Prostate gland (tissue), 2 donors: ENCODE results near the gene ALDH4A1. TPM values are rescaled to one million over a fixed set of nuclear protein-coding genes. Genes with fewer than 3 reads are reported as not detected.

Source experiments
- DNase-seq: peaks from one replicate; pipeline ENCODE4 v3.0.0-alpha.2; 2019; ENCODE audit warnings: low spot score
- H3K27ac ChIP-seq, 2 donors: fragments of 200-600 bp; sonication (generic); 2 replicates each; pipeline ENCODE4 v1.5.1; 2017 to 2019
- H3K27me3 ChIP-seq: fragments of 200-600 bp; sonication (generic); replicated peaks from 2 replicates; pipeline ENCODE4 v1.5.1; 2019; ENCODE audit not compliant: insufficient read depth
- H3K36me3 ChIP-seq, 2 donors: fragments of 200-600 bp; sonication (generic); 1 replicate in 1 of 2; 2 replicates in 1 of 2; pipeline versions ENCODE4 v1.5.1 to v1.8.1; 2017 to 2019
- H3K4me1 ChIP-seq: fragments of 200-600 bp; sonication (generic); replicated peaks from 2 replicates; pipeline ENCODE4 v1.5.1; 2019
- H3K4me3 ChIP-seq, 2 donors: fragments of 200-600 bp; sonication (generic); 2 replicates each; pipeline ENCODE4 v1.5.1; 2017 to 2019
- H3K9me3 ChIP-seq: fragments of 200-600 bp; sonication (generic); 2 replicates; pipeline ENCODE4 v1.5.1; 2017
- POLR2A ChIP-seq: fragments of 450-650 bp; IDR thresholded peaks from one replicate; pipeline ENCODE4 v1.6.1; 2016; ENCODE audit warnings: antibody characterized with exemption, mild to moderate bottlenecking
- POLR2AphosphoS5 ChIP-seq: sonication (generic); formaldehyde crosslinking; IDR thresholded peaks from one replicate; pipeline ENCODE4 v1.6.1; 2017; ENCODE audit warnings: antibody characterized with exemption
- WGBS: methylation state at CpG from one replicate; pipeline ENCODE4 v1.1.5; 2018; 5-methylcytosine and 5-hydroxymethylcytosine counted together
- intact Hi-C: fragments of 100-400 bp; cut with DNase I; formaldehyde crosslinking; loops from one replicate; pipeline ENCODE4 v1.14.2; 2022
- microRNA counts, 2 donors: library from miRNA; unstranded; fragments of <30 nt; microRNA quantifications; one replicate each; lab custom pipeline; 2016 to 2017
- microRNA-seq: library from miRNA; unstranded; fragments of <30 nt; microRNA quantifications from one replicate; pipeline ENCODE4, GENCODE V29; 2016
- small RNA-seq, 2 donors: library from RNA; depleted of rRNA; stranded (forward); fragments of <200 nt; gene quantifications; one replicate each; pipeline ENCODE3, GENCODE V24; 2016
- total RNA-seq, 2 donors: library from RNA; depleted of rRNA; stranded (reverse); fragments of >200 nt; gene quantifications; one replicate each; pipeline ENCODE4 v1.1.0, GENCODE V29; 2016
- TF ChIP-seq, protein P1 (sequence below), 4 experiments: fragments of 200-600 bp in 2 of 4; fragments of 450-650 bp in 2 of 4; sonication (generic) in 2 of 4; IDR thresholded peaks; 1 replicate in 3 of 4; 2 replicates in 1 of 4; pipeline ENCODE4 v1.5.1; 2016 to 2019; ENCODE audit warnings: antibody characterized with exemption in 4 of 4, mild to moderate bottlenecking in 2 of 4, moderate library complexity in 2 of 4

Gene ALDH4A1
- total RNA-seq, 2 donors from 2014 or later, result 15.7 to 58.4 TPM

GRCh38 chr1:18830596-18830995, 71.8 kb downstream of the ALDH4A1 start:
- no peak for DNase-seq
- no peaks in the 10 kb centered on the region for H3K36me3 ChIP-seq
- 65% methylated on average over 12 of the region's 12 CpGs for WGBS
- no peaks in the 10 kb centered on the region for H3K4me1 ChIP-seq
- no peaks in the 10 kb centered on the region for H3K27me3 ChIP-seq
- H3K4me3 ChIP-seq, result no peak overlapping the region
- H3K9me3 ChIP-seq, result no peaks in the 10 kb centered on the region
- intact Hi-C loops, result no loop called here
- H3K27ac ChIP-seq, result no peak overlapping the region
- TF ChIP-seq, protein P1, sequence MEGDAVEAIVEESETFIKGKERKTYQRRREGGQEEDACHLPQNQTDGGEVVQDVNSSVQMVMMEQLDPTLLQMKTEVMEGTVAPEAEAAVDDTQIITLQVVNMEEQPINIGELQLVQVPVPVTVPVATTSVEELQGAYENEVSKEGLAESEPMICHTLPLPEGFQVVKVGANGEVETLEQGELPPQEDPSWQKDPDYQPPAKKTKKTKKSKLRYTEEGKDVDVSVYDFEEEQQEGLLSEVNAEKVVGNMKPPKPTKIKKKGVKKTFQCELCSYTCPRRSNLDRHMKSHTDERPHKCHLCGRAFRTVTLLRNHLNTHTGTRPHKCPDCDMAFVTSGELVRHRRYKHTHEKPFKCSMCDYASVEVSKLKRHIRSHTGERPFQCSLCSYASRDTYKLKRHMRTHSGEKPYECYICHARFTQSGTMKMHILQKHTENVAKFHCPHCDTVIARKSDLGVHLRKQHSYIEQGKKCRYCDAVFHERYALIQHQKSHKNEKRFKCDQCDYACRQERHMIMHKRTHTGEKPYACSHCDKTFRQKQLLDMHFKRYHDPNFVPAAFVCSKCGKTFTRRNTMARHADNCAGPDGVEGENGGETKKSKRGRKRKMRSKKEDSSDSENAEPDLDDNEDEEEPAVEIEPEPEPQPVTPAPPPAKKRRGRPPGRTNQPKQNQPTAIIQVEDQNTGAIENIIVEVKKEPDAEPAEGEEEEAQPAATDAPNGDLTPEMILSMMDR (IDR thresholded peaks at IDR 0.05), result no peak
- TF ChIP-seq POLR2A, result no peak
- no peak for TF ChIP-seq POLR2AphosphoS5

DNA sequence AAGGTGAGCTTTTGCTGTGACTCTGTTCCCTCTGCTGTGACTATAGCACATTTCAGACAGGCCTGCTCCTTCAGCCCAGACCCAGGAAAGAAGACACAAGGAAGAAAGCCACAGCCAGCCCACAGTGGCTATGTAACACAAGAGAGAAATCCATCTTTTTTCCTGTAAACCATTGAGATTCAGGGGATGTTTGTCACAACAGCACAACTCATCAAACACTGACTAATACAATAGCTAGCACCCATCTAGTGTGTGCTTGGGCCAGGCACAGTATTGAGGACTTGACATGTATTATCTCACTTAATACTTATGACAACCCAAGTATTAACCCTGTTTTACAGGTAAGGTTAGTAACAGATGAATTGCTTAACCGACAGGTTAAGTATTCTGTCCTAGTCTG, 72.7 kb downstream of the ALDH4A1 start:
- no peak for TF ChIP-seq POLR2AphosphoS5
- TF ChIP-seq, protein P1 (IDR thresholded peaks at IDR 0.05), result no peak
- TF ChIP-seq POLR2A, result no peak
- no peak for DNase-seq
- H3K4me3 ChIP-seq, result no peak overlapping the region
- H3K27me3 ChIP-seq, result no peaks in the 10 kb centered on the region
- WGBS, result 100% methylated on average over 1 of the region's 1 CpG
- intact Hi-C loops, result no loop called here
- no peaks in the 10 kb centered on the region for H3K36me3 ChIP-seq
- no peak overlapping the region for H3K27ac ChIP-seq
- H3K9me3 ChIP-seq, result no peaks in the 10 kb centered on the region
- H3K4me1 ChIP-seq, result no peaks in the 10 kb centered on the region

GRCh38 chr1:18828224-18828623, 74.1 kb downstream of the ALDH4A1 start:
- Histone ChIP-seq H3K36me3 (no peaks in the 10 kb centered on the region), H3K9me3 (no peaks in the 10 kb centered on the region), H3K4me1 (no peaks in the 10 kb centered on the region), H3K4me3 (no peak overlapping the region), H3K27ac (no peak overlapping the region), H3K27me3 (no peaks in the 10 kb centered on the region)
- intact Hi-C loops, result no loop called here
- 70% methylated on average over 2 of the region's 2 CpGs for WGBS
- no peak for DNase-seq
- TF ChIP-seq, protein P1 (IDR thresholded peaks at IDR 0.05), result no peak
- TF ChIP-seq POLR2A (no peak), POLR2AphosphoS5 (no peak)

DNA sequence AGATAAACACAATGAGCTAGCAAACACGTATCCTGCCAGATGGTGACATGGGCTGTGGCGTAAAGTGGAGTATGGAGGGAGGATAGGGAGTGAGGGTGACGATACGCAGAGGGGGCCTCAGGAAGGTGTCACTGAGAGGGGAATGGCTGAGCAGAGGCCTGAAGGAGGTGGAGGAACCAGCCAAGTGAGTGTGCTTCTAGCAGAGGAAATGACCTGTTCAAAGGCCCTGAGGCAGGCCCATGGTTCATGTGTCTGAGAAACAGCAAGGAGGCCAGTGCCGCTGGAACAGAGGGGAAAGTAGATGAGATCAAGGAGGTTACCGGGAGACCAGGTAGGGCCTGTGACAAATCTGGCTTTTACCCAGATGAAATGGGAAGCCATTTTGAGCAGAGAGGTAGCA, 78.9 kb downstream of the ALDH4A1 start:
- Histone ChIP-seq H3K9me3 (no peaks in the 10 kb centered on the region), H3K27me3 (no peaks in the 10 kb centered on the region), H3K36me3 (no peaks in the 10 kb centered on the region), H3K4me3 (no peak overlapping the region), H3K27ac (no peak overlapping the region), H3K4me1 (no peaks in the 10 kb centered on the region)
- TF ChIP-seq, protein P1 (IDR thresholded peaks at IDR 0.05), result no peak
- intact Hi-C loops, result no loop called here
- no peak for DNase-seq
- 89% methylated on average over 6 of the region's 6 CpGs for WGBS

MicroRNAs within 50 kb of the gene (microRNA counts, 767-probe panel; counts per million panel counts)
- microRNA hsa-miR-1290 (lab: Ali Mortazavi, UCI), result 431 to 1,117 counts per million in 2 donors

Small RNAs within 50 kb of the gene (microRNA-seq; reads per million reads assigned to microRNA genes)
- gene MIR1290 (not detected), gene MIR4695 (0.34 reads per million)

Small RNAs within 50 kb of the gene (small RNA-seq; reads per million reads assigned to genes)
- 0 reads per million in 2 donors for gene MIR1290
- 0 reads per million in 2 donors for gene MIR4695

Other genes starting within 250 kb of the ALDH4A1 start
- gene TAS1R2, start 42.9 kb downstream of the ALDH4A1 start, total RNA-seq, result not detected
- gene IFFO2, start 54.1 kb upstream of the ALDH4A1 start, total RNA-seq, result 10 to 100 TPM; 13.6 to 20.4 TPM